Muscle layer of colon (tissue), 2 donors: ENCODE results near the gene MARVELD1.

Experiments used
- H3K27ac ChIP-seq: one replicate; pipeline ENCODE4 v1.7.0; 2013; ENCODE audit warnings: low read depth, mild to moderate bottlenecking, low read length, moderate library complexity
- H3K27me3 ChIP-seq, 2 donors: one replicate each; pipeline ENCODE4 v1.7.0; 2013; ENCODE audit warnings: low read length in 2 of 2, mild to moderate bottlenecking in 2 of 2; ENCODE audit not compliant: insufficient read depth in 2 of 2, control insufficient read depth in 1 of 2
- H3K36me3 ChIP-seq: one replicate; pipeline ENCODE4 v1.7.0; 2013; ENCODE audit warnings: mild to moderate bottlenecking, low read length; ENCODE audit not compliant: insufficient read depth
- H3K4me1 ChIP-seq: one replicate; pipeline ENCODE4 v1.7.0; 2013; ENCODE audit warnings: mild to moderate bottlenecking, low read length; ENCODE audit not compliant: insufficient read depth
- H3K4me3 ChIP-seq, 2 donors: one replicate each; pipeline ENCODE4 v1.7.0; 2013; ENCODE audit warnings: low read length in 2 of 2, low read depth in 1 of 2, mild to moderate bottlenecking in 1 of 2, moderate library complexity in 1 of 2
- H3K9ac ChIP-seq: one replicate; pipeline ENCODE4 v1.7.0; 2013; ENCODE audit warnings: low read length
- H3K9me3 ChIP-seq: one replicate; pipeline ENCODE4 v1.7.0; 2013; ENCODE audit warnings: mild to moderate bottlenecking, low read length
- donor health status: abdominal sarcoma.
- donor health status: Adenocarcinoma of cecum.

Gene MARVELD1

GRCh38 chr10:97713339-97713825 lies at the start of gene MARVELD1:
TSS of gene MARVELD1 (plus strand) at chr10:97713730. CDS start at chr10:97713877, 147 bp downstream.
- H3K36me3 ChIP-seq = peaks cover 28% of the 10 kb centered on the region
- peak within 1 kb of the TSS; percentile 81 to 94 for H3K4me3 ChIP-seq
- H3K4me1 ChIP-seq = peaks cover 60% of the 10 kb centered on the region
- no peaks in the 10 kb centered on the region for H3K27me3 ChIP-seq
- H3K27ac ChIP-seq = peak within 1 kb of the TSS; percentile 96
- no peaks in the 10 kb centered on the region for H3K9me3 ChIP-seq
- H3K9ac ChIP-seq = peak within 1 kb of the TSS; percentile 98

DNA sequence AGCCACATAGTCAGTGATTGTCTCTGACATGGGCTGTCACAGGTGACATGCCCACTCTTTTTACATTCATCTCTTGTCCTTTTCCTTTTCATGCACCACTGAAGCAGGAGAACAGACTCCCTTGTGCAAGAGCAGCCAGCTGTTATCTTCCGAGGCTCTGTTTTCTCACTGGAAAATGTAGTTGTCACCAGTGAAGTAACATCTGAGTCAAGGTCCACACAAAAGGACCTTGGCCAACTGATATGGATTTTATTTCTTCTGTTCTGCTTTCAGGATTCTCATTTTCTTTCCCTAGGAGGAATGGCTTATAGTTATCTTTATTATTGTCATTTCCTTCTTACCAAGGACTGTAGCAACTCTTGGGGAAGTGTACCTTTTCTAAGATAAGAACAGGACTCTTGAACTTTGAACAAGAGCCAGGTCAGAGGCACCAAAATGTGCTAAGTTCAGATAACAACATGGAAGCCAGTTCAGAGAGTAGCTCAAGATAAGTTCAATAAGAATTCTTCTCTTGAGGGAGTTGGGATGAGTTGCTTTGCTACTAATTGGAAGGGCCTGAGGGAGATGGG lies 49.2 kb upstream of the MARVELD1 start:
- Histone ChIP-seq H3K36me3 (peaks cover 42% of the 10 kb centered on the region), H3K4me3 (no peak overlapping the region), H3K9me3 (no peaks in the 10 kb centered on the region), H3K4me1 (no peaks in the 10 kb centered on the region), H3K27me3 (no peaks in the 10 kb centered on the region), H3K9ac (no peak overlapping the region), H3K27ac (no peak overlapping the region)

DNA sequence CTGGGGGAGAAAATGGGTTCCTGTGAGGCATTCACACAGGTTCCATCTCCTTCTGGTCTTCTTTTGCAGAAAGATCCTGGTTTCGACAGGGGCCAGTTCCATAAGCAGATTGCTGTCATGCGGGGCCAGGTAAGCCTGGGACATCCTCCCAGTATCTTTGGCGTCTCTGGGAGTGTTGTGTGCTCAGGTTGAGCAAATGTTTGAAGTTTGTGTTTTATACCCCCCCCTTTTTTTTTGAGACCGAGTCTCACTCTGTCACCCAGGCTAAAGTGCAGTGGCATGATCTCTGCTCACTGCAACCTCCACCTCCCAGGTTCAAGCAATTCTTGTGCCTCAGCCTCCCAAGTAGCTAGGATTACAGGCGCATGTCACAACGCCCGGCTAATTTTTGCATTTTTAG lies 46.5 kb upstream of the MARVELD1 start:
- H3K36me3 ChIP-seq = peaks cover 38% of the 10 kb centered on the region
- no peak overlapping the region for H3K4me3 ChIP-seq
- H3K9ac ChIP-seq = no peak overlapping the region
- H3K4me1 ChIP-seq = no peaks in the 10 kb centered on the region
- no peaks in the 10 kb centered on the region for H3K9me3 ChIP-seq
- no peak overlapping the region for H3K27ac ChIP-seq
- H3K27me3 ChIP-seq = no peaks in the 10 kb centered on the region

- Histone ChIP-seq H3K27ac (no peak overlapping the region), H3K27me3 (no peaks in the 10 kb centered on the region), H3K4me3 (no peak overlapping the region), H3K9ac (no peak overlapping the region), H3K36me3 (peaks cover 34% of the 10 kb centered on the region), H3K4me1 (no peaks in the 10 kb centered on the region), H3K9me3 (no peaks in the 10 kb centered on the region)
Measured at GRCh38 chr10:97667463-97667862, 46.1 kb upstream of the MARVELD1 start.

DNA sequence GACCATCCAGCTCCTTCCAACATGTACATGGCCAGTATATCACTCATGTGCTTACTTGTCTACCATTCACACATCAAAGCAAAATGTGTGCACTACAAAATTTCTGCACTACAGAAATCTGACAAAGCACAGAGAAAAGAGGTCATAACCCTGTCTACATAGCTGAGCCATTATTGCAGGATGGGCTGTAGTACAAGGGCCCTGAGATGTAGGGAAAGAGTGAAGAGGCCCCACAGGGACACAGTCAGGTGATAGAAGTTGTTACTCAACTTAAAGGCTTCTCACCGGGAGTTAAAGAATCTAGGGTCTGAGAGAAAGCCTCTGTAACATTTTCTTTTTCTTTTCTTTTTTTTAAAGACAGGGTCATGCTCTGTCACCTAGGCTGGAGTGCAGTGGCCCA lies 44.0 kb upstream of the MARVELD1 start:
- no peaks in the 10 kb centered on the region for H3K27me3 ChIP-seq
- no peak overlapping the region for H3K27ac ChIP-seq
- H3K4me3 ChIP-seq = no peak overlapping the region
- peaks cover 35% of the 10 kb centered on the region for H3K36me3 ChIP-seq
- no peaks in the 10 kb centered on the region for H3K9me3 ChIP-seq
- no peak overlapping the region for H3K9ac ChIP-seq
- no peaks in the 10 kb centered on the region for H3K4me1 ChIP-seq

- peaks cover 49% of the 10 kb centered on the region for H3K36me3 ChIP-seq
- H3K9me3 ChIP-seq = no peaks in the 10 kb centered on the region
- H3K4me3 ChIP-seq = no peak overlapping the region
- H3K4me1 ChIP-seq = peaks cover 6% of the 10 kb centered on the region
- no peak overlapping the region for H3K9ac ChIP-seq
- no peak overlapping the region for H3K27ac ChIP-seq
- H3K27me3 ChIP-seq = no peaks in the 10 kb centered on the region
Measured at GRCh38 chr10:97673736-97674525, 39.6 kb upstream of the MARVELD1 start.

DNA sequence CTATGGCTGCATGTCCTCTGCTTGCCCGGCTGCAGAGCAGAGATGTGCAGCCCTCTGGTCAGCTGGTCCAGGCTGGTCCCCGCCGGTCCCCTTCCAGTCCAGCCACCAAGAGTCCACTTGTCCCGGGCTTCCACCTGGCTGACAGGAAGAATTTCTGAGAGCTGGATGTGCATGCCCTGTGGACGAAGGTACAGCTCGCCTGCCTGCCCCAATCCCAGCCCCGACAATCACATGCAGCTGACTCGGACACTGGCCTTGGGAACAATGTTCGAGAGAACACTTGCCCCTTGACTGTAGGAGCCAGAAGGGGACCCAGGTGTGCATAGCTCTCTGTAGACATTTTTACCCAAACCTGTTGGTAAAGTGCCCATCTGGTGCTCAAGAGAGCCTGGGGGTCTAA lies 38.3 kb upstream of the MARVELD1 start:
- Histone ChIP-seq H3K4me3 (no peak overlapping the region), H3K9me3 (no peaks in the 10 kb centered on the region), H3K4me1 (peaks cover 6% of the 10 kb centered on the region), H3K27me3 (no peaks in the 10 kb centered on the region), H3K36me3 (peaks cover 60% of the 10 kb centered on the region), H3K27ac (no peak overlapping the region), H3K9ac (no peak overlapping the region)

DNA sequence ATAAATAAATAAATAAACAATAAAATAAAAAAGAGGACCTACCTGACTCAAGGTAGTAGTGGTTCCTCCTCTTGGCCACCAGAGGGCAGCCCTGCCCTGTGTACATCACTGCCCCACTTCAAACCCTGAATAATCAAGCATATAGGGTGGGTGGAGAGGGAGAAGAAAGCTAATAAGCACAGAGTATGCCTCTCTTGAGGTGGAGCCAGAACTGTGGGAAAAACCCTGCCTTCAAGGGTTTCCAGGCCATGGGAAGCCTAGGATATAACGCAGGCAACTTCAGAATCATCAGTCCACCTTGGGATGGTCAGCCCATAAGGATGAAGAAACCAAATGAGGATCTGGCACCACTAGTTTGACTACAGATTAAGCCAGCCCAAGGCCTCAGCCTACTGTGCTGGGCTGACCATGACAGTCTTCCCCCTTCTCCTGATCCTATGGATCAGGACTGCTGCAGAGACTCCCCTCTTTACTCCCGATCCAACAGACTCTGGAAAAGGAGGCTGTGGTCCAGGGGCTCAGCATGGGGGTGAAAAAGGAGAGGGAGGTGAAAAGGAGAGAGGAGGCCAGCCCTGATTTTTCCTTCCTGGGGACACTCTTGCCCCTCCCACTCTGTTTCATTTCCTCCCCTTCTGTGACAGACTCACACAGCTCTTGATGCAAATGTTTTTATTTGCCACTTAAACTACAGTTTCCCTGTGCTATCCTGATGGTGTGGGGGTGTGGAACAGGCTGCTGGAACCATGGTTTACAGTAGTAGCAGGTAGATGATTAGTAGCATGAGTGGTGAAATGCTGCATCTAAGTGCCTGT lies 36.6 kb upstream of the MARVELD1 start:
- H3K9ac ChIP-seq = no peak overlapping the region

GRCh38 chr10:97679594-97679993 lies 33.9 kb upstream of the MARVELD1 start:
- Histone ChIP-seq H3K4me3 (no peak overlapping the region), H3K9me3 (no peaks in the 10 kb centered on the region), H3K9ac (no peak overlapping the region), H3K36me3 (peaks cover 48% of the 10 kb centered on the region), H3K27ac (no peak overlapping the region), H3K27me3 (no peaks in the 10 kb centered on the region), H3K4me1 (peaks cover 28% of the 10 kb centered on the region)

More for the DNA sequence above, 36.6 kb upstream of the MARVELD1 start:
- Histone ChIP-seq H3K36me3 (peaks cover 60% of the 10 kb centered on the region), H3K4me1 (peaks cover 6% of the 10 kb centered on the region), H3K9me3 (no peaks in the 10 kb centered on the region), H3K4me3 (no peak overlapping the region), H3K27me3 (no peaks in the 10 kb centered on the region), H3K27ac (no peak overlapping the region)

DNA sequence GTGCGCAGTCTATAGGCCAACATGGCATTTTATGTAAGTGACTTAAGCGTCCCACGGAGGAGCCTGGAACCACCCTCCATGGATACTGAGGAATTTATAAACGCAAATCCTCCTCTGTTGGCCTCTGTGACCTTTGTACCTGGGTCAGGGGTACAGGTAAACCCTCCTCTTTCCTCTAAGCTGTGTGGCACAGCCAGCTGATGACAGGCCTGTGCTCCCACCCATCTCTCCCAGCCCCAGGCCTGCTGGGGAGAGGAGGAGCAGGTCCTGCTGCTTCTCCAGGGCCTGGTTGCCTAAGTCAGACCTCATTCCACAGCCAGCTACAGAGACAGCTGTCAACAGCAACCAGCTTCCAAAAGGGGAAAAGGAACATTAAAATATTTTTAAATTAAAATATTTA lies 31.5 kb upstream of the MARVELD1 start:
- Histone ChIP-seq H3K36me3 (peaks cover 25% of the 10 kb centered on the region), H3K4me1 (peaks cover 45% of the 10 kb centered on the region), H3K27me3 (no peaks in the 10 kb centered on the region), H3K4me3 (no peak overlapping the region), H3K27ac (no peak overlapping the region), H3K9me3 (no peaks in the 10 kb centered on the region), H3K9ac (no peak overlapping the region)
